Right lobe of liver (tissue), 4 donors: Measurements from ENCODE around the gene SLC50A1.

Experiments used
- POLR2A ChIP-seq: fragments of 450-650 bp; IDR thresholded peaks from one replicate; pipeline ENCODE4 v1.6.1; 2017; ENCODE audit warnings: antibody characterized with exemption, mild to moderate bottlenecking
- TF ChIP-seq, protein P1 (sequence below), 4 donors: fragments of 200-600 bp in 3 of 4; fragments of 450-650 bp in 1 of 4; IDR thresholded peaks; one replicate each; pipeline versions ENCODE4 v1.5.1 to v1.8.0; 2016 to 2022; ENCODE audit warnings: antibody characterized with exemption in 4 of 4, mild to moderate bottlenecking in 2 of 4
- donor health status: DM: no; HTN: no; CAD: no.
- donor health status: DM: no; HTN: no; CAD: no.
- donor health status: DM: no; HTN: yes; CAD: no.

DNA sequence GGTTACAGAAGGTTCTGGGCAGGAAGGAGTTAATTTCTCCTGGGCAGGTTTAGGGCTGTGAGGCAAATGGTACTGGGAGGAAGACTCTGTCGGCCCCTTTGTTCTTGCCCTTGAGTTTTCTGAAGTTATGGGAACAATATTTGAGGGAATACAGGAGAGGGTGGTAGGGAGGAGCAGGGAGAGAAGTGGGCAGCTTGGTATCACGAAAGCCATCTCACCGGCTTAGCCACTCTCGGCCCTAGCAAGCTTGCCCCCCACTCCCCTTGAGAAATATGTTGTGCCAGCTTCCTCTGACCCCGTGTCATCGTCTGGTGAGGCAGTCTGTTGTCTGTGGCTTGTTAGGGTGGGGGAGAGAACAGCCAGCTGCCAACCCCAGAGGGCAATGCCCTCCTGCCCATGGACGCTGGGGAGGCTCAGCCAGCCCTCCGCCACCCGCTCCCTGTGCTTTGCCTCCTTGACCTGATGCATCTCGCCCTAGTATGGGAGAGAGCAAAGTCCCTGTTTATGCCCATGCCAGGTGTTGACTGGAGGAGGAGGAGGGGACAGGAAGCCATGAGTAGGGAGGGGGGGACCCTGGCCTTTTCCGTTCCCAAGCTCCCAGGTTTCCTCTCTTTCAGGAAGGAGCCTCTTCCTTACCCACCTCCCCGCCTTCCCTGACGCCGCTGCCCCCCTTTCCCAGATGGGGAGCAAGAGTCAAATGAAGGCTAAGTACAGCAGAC, 6.7 kb upstream of the SLC50A1 start:
- TF ChIP-seq, protein P1, sequence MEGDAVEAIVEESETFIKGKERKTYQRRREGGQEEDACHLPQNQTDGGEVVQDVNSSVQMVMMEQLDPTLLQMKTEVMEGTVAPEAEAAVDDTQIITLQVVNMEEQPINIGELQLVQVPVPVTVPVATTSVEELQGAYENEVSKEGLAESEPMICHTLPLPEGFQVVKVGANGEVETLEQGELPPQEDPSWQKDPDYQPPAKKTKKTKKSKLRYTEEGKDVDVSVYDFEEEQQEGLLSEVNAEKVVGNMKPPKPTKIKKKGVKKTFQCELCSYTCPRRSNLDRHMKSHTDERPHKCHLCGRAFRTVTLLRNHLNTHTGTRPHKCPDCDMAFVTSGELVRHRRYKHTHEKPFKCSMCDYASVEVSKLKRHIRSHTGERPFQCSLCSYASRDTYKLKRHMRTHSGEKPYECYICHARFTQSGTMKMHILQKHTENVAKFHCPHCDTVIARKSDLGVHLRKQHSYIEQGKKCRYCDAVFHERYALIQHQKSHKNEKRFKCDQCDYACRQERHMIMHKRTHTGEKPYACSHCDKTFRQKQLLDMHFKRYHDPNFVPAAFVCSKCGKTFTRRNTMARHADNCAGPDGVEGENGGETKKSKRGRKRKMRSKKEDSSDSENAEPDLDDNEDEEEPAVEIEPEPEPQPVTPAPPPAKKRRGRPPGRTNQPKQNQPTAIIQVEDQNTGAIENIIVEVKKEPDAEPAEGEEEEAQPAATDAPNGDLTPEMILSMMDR (IDR thresholded peaks at IDR 0.05): no peak
- peak; percentile 67 for TF ChIP-seq POLR2A
